KBM-7 (cell line): ENCODE data around the gene EFCAB11.

ENCODE experiments used
- DNase-seq: peaks from one replicate; pipeline ENCODE4 v3.0.0-alpha.2; 2015
- in situ Hi-C: fragments of 300-500 bp; cut with MboI; formaldehyde crosslinking; loops from 2 replicates; pipeline ENCODE4 v1.14.3; 2020; ENCODE audit warnings: low sequenced_read_pairs, low pct_unique_long_range_greater_than_20kb, mixed read lengths

Gene EFCAB11

DNA sequence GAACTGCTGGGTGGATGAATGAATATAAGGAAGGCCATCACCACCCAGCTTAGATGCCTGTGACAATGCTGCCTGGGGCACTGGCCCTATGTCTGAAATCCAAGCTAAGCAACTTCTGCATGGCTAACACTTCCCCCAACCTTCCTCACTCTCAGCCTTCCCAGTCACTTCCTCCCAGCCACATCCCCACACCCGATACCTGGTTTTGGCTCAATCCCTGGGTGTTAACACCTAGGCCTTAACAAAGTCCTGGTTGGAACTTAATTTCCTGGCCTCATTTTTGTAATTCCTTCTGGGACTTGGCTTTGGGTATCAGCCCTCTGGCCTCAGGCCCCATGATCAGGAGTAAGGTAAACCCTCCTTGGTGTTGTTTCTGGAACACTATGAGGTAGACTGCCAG is 110.0 kb downstream of the EFCAB11 start:
- no peak for DNase-seq
- in situ Hi-C loops, result no loop called here

DNA sequence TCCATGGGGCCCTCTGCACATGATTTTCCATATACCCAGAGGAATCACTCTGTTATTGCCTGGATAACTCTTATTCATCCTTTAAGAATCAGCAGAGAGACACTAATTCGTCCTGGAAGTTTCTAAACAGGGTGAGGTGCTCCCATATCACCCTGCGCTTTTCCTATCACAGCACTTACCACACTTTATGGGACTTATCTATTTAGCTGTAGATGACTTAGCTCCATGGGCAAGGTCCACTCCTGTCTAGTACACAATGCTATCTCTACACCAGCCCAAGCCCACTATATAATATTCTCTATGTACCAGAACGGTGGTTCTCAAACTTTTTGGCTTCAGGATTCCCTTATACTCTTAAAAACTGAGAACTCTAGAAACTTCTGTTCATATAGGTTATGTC is 111.7 kb downstream of the EFCAB11 start:
- in situ Hi-C loops, result no loop called here

DNA sequence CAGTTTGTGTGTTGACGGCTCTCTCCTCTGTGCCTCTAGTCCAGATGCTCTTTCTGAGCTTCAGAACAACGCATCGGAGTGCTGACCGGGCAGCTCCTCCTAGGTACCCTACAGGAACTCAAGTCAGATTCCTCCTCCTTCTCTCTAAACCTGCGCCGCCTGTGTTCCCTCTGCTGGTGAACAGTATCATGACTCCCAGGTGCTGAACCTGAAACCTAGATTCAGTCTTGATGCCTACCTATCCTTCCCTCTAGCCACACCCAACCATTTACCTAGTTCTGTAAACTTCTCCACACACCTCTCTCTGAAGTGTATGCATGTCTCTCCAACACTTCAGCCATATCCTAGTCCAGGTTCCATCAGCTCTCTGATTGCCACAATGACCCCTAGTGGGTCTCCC is 112.7 kb downstream of the EFCAB11 start:
- in situ Hi-C loops, result no loop called here
- no peak for DNase-seq

More for the DNA sequence above, 111.7 kb downstream of the EFCAB11 start:
- DNase-seq, result no peak

DNA sequence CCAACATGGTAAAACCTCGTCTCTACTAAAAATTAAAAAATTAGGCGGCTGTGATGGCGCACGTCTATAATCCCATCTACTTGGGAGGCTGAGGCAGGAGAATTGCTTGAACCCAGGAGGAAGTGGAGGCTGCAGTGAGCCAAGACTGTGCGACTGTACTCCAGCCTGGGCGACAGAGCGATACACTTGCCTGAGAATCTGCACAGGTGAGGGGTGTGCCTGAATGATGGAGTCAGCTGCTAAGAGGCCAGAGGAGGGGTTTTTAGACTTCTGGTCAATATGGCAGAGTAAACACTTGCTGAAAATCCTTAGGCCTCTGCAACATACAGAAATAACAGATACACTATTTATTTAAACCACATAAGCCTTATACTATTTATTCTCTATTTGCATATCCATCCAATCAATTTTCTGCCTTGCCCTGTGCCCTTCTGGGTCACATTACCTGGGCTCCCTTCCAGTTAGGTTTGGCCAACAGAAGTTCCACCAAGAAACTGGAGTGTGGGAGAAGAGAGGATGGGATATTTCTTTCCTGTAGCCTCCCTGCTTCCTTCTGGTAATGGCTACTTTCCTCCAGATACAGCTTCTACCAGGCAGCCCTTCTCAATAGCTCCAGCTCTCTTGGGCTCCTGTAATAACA is 117.6 kb downstream of the EFCAB11 start:
- in situ Hi-C loops, result no loop called here

DNA sequence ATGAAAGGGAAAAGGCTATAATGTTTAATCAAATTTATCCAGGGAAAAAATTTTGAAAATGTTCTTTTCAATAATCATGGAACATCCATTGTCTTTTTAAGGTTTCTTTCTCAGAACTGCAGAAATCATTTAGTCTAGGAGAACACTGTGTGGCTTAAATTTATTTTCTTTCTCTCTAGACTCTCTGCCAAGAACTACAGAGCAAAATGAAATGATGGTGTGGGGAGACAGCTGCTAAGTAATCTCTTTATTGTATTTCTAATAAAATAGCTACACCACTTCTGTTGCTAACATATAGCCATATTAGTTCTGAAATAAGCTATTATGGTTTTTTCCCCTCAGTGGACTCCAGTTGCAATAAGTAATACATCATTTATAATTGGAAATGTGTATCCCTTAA is 120.9 kb downstream of the EFCAB11 start:
- in situ Hi-C loops, result no loop called here

More for the DNA sequence above, 117.6 kb downstream of the EFCAB11 start:
- no peak for DNase-seq

DNA sequence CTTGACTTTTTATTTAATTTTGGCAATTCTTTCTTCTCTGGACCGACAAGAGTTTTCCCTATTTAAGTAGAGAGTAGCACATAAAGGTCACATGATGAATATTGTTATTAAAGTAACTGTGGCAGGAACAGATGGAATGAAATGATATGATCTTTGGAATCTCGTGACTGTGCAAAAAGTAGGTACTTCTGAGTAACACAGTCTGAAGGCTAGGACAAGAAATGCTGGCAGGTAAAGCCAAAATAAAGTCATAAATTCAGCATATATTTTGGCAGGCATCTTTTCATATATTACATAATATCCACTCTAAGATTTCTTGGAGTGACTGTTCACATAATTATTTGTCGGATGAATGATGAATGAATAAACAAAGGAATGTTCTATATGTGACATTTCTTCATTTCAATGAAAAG is 121.4 kb downstream of the EFCAB11 start:
- in situ Hi-C loops, result no loop called here
- no peak for DNase-seq

More for the DNA sequence above, 120.9 kb downstream of the EFCAB11 start:
- no peak for DNase-seq

DNA sequence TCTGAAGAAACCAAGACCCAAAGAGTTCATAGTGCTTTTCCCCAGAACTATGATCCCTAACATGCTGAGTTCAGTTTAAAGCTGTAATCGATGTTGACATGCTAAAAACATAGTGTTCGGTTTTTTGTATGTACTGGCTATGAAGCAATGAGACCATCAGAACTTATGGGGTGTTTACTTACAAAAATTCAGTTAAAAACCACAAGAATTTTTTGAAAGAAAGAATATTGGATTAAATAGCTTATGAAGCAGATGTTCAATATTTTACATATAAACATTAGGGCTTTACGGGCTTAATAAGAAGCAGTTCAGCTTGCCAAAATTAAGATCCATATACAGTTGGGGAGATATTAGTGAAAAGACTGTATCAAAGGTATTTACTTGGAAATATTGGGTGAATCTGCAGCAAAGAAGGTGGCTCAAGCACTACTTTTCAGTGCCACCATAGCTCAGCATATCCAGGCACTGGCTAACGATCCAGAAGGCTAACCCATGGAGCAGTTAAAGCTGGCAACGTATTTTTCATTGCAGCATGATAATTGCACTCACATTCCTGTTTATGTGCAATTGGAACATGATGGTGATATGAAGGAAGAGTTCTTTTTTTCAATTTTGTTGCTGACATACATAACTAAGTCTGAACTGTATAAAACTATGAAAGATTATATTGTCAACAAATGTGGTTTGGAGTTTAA is 125.9 kb downstream of the EFCAB11 start:
- in situ Hi-C loops, result no loop called here
- no peak for DNase-seq

DNA sequence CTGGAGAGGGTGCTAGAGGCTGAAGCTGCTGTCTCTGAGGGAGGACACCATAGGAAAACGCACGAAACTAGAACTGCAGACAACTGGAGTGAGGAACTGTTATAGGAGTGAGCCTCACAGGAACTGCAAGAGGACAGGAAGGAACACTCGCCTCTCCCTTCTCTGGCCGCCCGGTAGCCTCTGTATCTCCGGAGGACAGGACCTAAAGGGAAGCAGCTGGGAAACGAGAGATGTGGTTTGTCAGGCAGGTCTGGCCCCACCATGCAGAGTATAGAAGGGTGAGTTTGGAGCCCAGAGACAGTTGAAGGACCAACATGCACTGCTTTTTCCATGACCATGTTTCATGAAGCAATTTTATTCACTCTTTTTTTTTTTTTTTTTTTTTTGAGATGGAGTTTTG is 127.3 kb downstream of the EFCAB11 start:
- in situ Hi-C loops, result no loop called here
- peak; percentile 48 for DNase-seq

DNA sequence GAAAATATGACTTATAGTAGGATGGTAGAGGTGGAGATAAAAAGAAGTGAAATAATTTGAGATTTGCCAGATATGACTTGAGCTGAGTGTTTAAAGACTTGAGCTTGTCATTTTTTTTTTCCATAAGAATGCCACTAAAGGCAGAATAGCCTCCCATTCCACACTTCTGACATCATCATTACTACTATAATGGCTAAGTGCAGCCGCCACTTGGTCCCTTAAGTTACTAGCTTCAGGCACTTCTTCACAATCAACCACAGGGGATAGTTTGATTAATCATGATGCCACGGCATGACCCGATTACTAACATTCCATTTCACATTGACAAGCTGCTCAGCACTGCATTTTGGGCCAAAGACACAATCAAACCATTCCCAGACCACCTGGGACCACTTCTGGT is 127.9 kb downstream of the EFCAB11 start:
- DNase-seq, result no peak
- in situ Hi-C loops, result no loop called here

DNA sequence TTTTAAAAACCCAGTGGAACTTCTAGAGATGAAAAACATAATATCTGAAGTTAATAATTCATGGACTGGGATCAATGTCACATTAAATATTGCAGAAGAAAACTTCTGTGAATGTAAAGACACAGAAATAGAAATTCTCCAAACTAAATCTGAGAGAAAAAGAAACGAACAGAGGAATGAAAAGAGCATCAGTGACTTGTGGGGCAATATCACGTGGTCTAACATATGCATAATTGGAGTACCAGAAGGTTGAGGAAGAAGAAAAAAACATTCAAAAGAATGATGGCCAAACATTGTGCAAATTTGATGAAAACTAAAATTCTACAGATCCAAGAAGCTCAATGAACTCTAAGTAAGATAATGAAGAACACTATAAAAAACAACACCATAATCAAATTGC is 130.8 kb downstream of the EFCAB11 start:
- in situ Hi-C loops, result no loop called here
- no peak for DNase-seq

DNA sequence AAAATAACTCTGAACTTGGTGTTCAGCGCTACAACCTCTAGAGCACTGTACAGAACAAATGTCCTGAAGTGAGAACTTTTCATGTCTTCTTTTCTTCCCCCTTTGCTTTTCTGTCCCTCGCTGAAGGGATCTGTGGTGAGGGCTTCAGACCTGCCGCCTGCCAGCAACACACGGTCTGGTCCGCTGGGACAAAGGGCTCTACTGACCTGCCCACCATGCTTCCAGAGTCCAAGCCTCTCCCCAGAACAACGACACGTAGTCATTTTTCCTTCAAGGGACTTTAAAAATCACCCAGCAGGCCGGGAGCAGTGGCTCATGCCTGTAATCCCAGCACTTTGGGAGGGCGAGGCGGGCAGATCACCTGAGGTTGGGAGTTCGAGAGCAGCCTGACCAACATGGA is 140.4 kb downstream of the EFCAB11 start:
- in situ Hi-C loops, result no loop called here
- DNase-seq, result no peak

DNA sequence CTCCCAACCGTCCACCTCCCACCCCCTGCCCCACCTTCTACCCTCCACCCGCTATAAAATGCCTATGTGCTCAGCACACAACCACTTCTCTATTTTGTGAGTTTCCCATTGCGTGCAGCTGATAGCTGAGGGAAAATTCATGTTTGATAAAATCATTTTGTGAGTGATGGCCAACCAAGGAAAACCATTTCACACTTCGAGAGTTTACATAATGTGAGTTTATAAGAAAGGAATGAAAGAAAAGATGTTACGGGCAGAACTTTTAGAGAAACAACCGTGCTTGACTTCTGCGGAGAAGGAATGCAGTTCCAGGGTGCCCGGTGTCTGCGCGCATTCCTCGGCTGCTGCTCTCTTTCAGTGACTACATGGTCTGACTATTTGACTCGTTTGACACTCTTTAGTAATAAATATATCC is 140.9 kb downstream of the EFCAB11 start:
- in situ Hi-C loops, result no loop called here
- peak; percentile 47 for DNase-seq

DNA sequence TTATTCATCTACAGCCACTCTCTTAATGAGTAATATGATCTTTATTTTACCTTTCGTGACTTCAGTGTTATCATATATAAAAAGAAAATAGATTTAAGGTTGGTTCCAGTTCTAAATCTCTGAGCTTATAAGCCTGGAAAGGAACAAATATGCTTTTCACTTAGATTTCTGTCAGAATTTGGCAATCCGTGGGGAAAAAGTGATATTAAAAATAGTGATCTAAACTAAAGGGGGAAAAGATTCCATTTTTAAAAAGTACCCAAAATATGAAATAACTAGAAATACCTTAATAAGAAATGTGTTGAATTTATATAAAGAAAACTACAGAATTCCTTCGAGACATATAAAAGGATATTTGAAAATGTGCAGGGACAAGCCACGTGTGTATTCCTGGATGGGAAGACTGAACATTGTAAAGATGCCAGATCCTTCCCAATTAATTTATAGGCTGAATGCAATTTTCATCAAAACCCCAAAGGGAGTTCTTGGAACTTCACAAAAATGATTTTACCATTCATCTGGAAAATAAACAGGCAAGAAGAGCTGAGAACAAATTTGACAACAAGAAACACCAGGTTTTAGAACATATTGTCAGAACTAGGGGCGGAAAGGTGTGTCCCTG is 142.5 kb downstream of the EFCAB11 start:
- no peak for DNase-seq
- in situ Hi-C loops, result no loop called here

DNA sequence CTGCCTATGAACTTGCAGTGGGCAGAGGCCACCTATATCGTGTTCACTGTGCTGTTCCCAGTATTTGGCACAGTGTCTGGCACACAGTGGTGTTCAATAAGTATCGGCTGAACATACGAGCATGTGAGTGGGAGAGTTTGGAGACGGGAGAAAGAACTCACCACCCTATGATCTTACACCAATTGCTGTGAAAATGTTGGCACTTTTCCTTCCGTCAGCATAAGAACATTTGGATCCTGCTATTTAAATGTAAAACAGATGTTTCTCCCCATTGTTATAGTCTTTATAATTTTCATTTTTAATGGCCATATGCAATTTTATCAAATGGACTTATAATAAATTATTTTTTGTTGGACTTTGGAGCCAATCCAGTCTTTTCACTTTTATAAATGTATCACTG is 144.4 kb downstream of the EFCAB11 start:
- DNase-seq, result no peak
- in situ Hi-C loops, result no loop called here

DNA sequence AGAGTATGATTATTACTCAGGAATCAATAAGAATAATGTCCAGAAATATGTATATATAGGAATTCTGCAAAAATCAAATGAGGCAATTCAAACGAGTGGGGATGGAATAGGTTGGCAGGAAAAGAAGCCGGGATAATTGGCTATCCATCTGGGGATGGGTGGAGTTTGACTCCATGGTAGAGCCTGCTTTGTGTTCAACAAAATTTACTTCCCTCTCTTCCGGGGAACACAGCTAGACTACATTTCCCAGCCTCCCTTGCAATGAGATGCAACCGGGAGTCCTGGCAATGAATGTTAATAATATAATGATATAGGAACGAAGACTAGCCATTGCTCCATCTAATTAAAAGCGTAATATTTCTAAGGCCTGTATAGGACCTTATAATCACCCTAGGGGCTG is 146.6 kb downstream of the EFCAB11 start:
- DNase-seq, result no peak
- in situ Hi-C loops, result no loop called here

DNA sequence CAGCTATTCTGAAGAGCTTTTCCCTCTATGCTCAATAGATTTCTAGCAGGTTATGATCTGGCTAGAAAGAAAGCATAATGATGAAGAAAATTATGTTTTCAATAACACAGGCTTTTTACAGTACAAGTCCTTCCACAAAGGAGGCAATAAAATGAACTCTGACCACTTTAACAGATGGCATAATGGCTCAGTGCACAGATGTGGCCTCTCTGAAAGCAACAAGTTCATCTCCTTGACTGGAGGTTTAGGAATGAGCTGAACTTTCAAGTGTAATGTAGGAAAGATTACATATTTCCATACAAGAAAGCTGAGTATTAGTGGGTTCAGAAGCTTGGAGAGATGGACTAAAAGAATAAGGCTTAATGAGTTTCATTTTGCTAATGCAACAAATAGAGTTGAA is 147.4 kb downstream of the EFCAB11 start:
- in situ Hi-C loops, result no loop called here
- no peak for DNase-seq

DNA sequence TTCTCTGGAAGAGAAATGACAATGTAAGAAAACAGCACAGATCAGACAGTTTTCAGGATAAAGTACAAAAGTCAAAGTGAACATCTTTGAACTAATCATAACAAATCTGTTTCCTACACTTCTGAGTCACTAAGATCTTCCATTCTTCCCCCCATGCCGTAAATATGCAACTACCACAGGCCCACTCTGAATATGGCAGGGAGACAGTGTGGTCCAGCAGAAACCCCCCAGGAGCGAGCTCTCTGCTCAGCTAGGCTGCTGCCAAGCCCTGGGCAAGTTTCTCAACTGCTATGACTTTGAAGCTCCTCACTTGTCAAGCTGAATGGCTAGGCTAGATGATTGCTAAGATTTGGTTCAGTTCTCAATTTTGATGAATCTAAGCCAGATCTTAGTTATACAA is 148.1 kb downstream of the EFCAB11 start:
- in situ Hi-C loops, result no loop called here
- no peak for DNase-seq

DNA sequence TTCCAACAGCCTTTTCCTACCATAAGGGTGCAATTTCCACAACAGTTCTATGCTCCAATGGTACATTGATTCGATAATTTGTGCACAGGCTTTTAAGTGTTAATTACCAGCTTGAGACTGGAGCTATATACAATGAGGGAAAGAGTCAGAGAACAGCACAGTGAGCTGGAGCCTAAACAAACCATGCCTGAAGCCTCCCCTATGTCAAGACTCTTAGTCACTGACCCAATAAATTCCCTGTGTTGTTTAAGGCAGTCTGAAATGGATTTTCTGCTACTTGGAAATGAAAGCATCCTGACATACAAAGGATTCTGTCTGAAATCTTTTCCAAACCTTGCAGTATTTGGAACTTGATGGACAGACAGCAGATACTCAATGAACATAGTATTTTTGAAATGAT is 149.0 kb downstream of the EFCAB11 start:
- DNase-seq, result no peak
- in situ Hi-C loops, result no loop called here

DNA sequence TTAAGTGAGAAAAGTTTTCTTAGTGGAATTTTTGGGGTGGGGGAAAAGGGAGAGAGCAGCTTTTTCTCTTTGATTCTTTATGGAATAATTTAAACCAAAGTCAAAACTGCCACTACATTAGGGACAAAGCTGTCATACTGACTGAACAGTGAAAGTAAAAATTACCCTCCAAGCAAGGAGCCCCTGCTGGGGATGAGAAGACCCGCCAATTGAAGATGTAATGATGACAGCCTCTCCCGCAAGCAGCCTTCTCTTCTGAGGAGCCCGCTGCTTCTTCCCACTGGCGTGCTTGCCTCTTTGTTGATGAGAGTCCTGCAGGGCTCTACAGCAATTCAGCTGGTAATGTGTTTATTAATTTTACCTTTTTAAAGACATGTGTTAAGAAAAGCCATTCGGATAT is 151.0 kb downstream of the EFCAB11 start:
- DNase-seq, result no peak
- in situ Hi-C loops, result no loop called here

DNA sequence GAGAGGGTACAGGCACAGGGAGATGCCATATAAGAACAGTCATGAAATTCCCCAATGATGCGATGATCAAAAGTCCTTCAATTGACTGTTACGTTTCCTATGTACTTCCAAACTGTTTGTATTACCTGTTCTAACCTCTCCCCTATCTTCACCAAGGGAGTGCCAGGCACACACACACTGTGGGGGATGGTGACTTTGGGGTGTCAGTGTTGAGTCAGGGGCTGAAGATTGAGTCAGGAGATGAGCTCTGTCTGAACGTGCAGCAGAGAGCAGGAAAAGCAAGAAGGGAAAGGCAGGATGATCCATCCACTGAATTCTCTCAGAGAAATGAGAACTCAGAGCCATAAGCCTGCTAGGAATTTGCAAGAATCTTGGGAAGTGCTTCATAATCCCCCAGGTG is 153.4 kb downstream of the EFCAB11 start:
- in situ Hi-C loops, result no loop called here
- no peak for DNase-seq
